CD14-positive monocyte (primary cell): Measurements from ENCODE around the gene CTDSPL. TPM values are rescaled to one million over a fixed set of nuclear protein-coding genes. Genes with fewer than 3 reads are reported as not detected.

ENCODE experiments used
- DNase-seq, 3 donors: peaks; one replicate each; pipeline ENCODE4 v3.0.0-alpha.2; 2011 to 2022
- H2AFZ ChIP-seq: 2 replicates; pipeline ENCODE4 v1.6.0; 2012; ENCODE audit warnings: mild to moderate bottlenecking, low read depth, low read length, inconsistent platforms; ENCODE audit not compliant: insufficient read depth, poor library complexity, severe bottlenecking
- H3K27ac ChIP-seq, 2 donors: 1 replicate in 1 of 2; 2 replicates in 1 of 2; pipeline ENCODE4 v1.5.1; 2012 to 2013; ENCODE audit warnings: low read length in 2 of 2, control low read depth in 1 of 2, inconsistent platforms in 1 of 2, low read depth in 1 of 2, mild to moderate bottlenecking in 1 of 2
- H3K27me3 ChIP-seq, 2 donors: one replicate each; pipeline versions ENCODE4 v1.6.0 to v1.6.1; 2011 to 2013; ENCODE audit warnings: low read length in 2 of 2; ENCODE audit not compliant: control insufficient read depth in 2 of 2, insufficient read depth in 2 of 2
- H3K36me3 ChIP-seq, 2 donors: replicated peaks in 1 of 2; 1 replicate in 1 of 2; 2 replicates in 1 of 2; pipeline versions ENCODE4 v1.5.1 to v1.6.1; 2012 to 2013; ENCODE audit warnings: low read length in 2 of 2, control low read depth in 1 of 2, inconsistent platforms in 1 of 2, mild to moderate bottlenecking in 1 of 2; ENCODE audit not compliant: insufficient read depth in 2 of 2, control insufficient read depth in 1 of 2
- H3K4me1 ChIP-seq, 2 donors: 1 replicate in 1 of 2; 2 replicates in 1 of 2; pipeline versions ENCODE4 v1.5.1 to v1.6.1; 2012 to 2013; ENCODE audit warnings: low read length in 2 of 2, control low read depth in 1 of 2, inconsistent platforms in 1 of 2, mild to moderate bottlenecking in 1 of 2, moderate library complexity in 1 of 2; ENCODE audit not compliant: insufficient read depth in 2 of 2, control insufficient read depth in 1 of 2
- H3K4me2 ChIP-seq: replicated peaks from 2 replicates; pipeline ENCODE3; 2012; ENCODE audit warnings: low read length, moderate library complexity, mild to moderate bottlenecking; ENCODE audit not compliant: poor library complexity, severe bottlenecking; ENCODE audit errors: extremely low read depth
- H3K4me3 ChIP-seq, 3 experiments: fragments of 200-600 bp in 1 of 3; sonication (generic) in 1 of 3; replicated peaks in 1 of 3; 1 replicate in 2 of 3; 2 replicates in 1 of 3; pipeline ENCODE4 v1.5.1; 2011 to 2013; ENCODE audit warnings: low read length in 3 of 3, mild to moderate bottlenecking in 3 of 3, control low read depth in 2 of 3, low read depth in 2 of 3, inconsistent platforms in 1 of 3, moderate library complexity in 1 of 3
- H3K79me2 ChIP-seq: 2 replicates; pipeline ENCODE4 v1.6.0; 2012; ENCODE audit warnings: mild to moderate bottlenecking, control low read depth, inconsistent platforms, low read length, moderate library complexity; ENCODE audit not compliant: insufficient read depth
- H3K9ac ChIP-seq: 2 replicates; pipeline ENCODE4 v1.6.0; 2017; ENCODE audit warnings: low read length, mild to moderate bottlenecking; ENCODE audit not compliant: insufficient read depth, poor library complexity, severe bottlenecking
- H3K9me3 ChIP-seq, 2 donors: replicated peaks in 1 of 2; 1 replicate in 1 of 2; 2 replicates in 1 of 2; pipeline versions ENCODE4 v1.5.1 to v1.6.1; 2012 to 2013; ENCODE audit warnings: low read length in 2 of 2, control low read depth in 1 of 2; ENCODE audit not compliant: control insufficient read depth in 1 of 2, insufficient read depth in 1 of 2
- H4K20me1 ChIP-seq: 2 replicates; pipeline ENCODE4 v1.6.0; 2012; ENCODE audit warnings: mild to moderate bottlenecking, low read length, control low read depth, moderate library complexity; ENCODE audit not compliant: insufficient read depth
- H3K27ac Mint-ChIP-seq, 7 donors: one replicate each; pipeline ENCODE4 v1.8.0; 2020; ENCODE audit warnings: mild to moderate bottlenecking in 7 of 7, mixed read lengths in 7 of 7, moderate library complexity in 6 of 7, inconsistent platforms in 2 of 7
- H3K27me3 Mint-ChIP-seq, 3 donors: one replicate each; pipeline ENCODE4 v1.8.0; 2021 to 2022; ENCODE audit warnings: low read depth in 3 of 3, mild to moderate bottlenecking in 3 of 3, mixed read lengths in 3 of 3, moderate library complexity in 3 of 3, inconsistent platforms in 1 of 3
- H3K36me3 Mint-ChIP-seq, 2 donors: one replicate each; pipeline ENCODE4 v1.8.0; 2020; ENCODE audit warnings: mixed read lengths in 2 of 2, inconsistent platforms in 1 of 2, mild to moderate bottlenecking in 1 of 2
- H3K4me1 Mint-ChIP-seq: one replicate; pipeline ENCODE4 v1.8.0; 2020; ENCODE audit warnings: mild to moderate bottlenecking, mixed read lengths
- H3K4me3 Mint-ChIP-seq, 2 donors: one replicate each; pipeline ENCODE4 v1.8.0; 2020; ENCODE audit warnings: mild to moderate bottlenecking in 2 of 2, mixed read lengths in 2 of 2, moderate library complexity in 1 of 2
- H3K9me3 Mint-ChIP-seq, 7 donors: one replicate each; pipeline ENCODE4 v1.8.0; 2020 to 2022; ENCODE audit warnings: mixed read lengths in 7 of 7, mild to moderate bottlenecking in 6 of 7, moderate library complexity in 6 of 7, inconsistent platforms in 2 of 7
- CTCF ChIP-seq: fragments of 200-600 bp; IDR thresholded peaks from one replicate; pipeline ENCODE4 v1.8.0; 2022; ENCODE audit warnings: antibody characterized with exemption, mild to moderate bottlenecking
- WGBS: methylation state at CpG from one replicate; pipeline ENCODE4 v1.1.5; 2013; ENCODE audit warnings: missing lambda C conversion rate; ENCODE audit not compliant: insufficient coverage; 5-methylcytosine and 5-hydroxymethylcytosine counted together
- intact Hi-C, 2 donors: fragments of 100-400 bp; cut with micrococcal nuclease; formaldehyde crosslinking; loops; one replicate each; pipeline versions ENCODE4 v1.15.0 to v1.15.1; 2023
- polyA plus RNA-seq, 3 donors: library from polyadenylated mRNA; depleted of rRNA in 1 of 3; unstranded in 2 of 3; stranded (reverse) in 1 of 3; fragments of 300-500 nt in 2 of 3; fragments of >200 nt in 1 of 3; fragmentation: Illumina TruSeq in 2 of 3; gene quantifications; 1 replicate in 2 of 3; 2 replicates in 1 of 3; pipeline ENCODE4 v1.2.3, GENCODE V29; 2012 to 2021

CTDSPL gene
- polyA plus RNA-seq, 3 donors, result 0.15 to 0.69 (median 0.33) TPM

GRCh38 chr3:37935756-37936666 lies 74.3 kb downstream of the CTDSPL start:
- Mint-ChIP-seq H3K4me3 (no peak overlapping the region), H3K36me3 (no peaks in the 10 kb centered on the region), H3K27ac (no peak overlapping the region), H3K27me3 (peaks cover 0 to 1% (median 0%) of the 10 kb centered on the region in 3 donors), H3K4me1 (peaks cover 9% of the 10 kb centered on the region), H3K9me3 (no peaks in the 10 kb centered on the region)
- Histone ChIP-seq H3K27ac (no peak overlapping the region), H3K36me3 (no peaks in the 10 kb centered on the region), H3K4me1 (no peaks in the 10 kb centered on the region), H3K4me2 (no peak overlapping the region), H4K20me1 (no peaks in the 10 kb centered on the region), H3K9ac (no peak overlapping the region), H3K4me3 (no peak overlapping the region), H3K27me3 (no peaks in the 10 kb centered on the region), H2AFZ (no peak overlapping the region), H3K9me3 (no peaks in the 10 kb centered on the region), H3K79me2 (no peaks in the 10 kb centered on the region)
- WGBS, result 82% methylated on average over 5 of the region's 9 CpGs
- DNase-seq, result no peak
- TF ChIP-seq CTCF, result no peak
- intact Hi-C loops, result no loop called here

DNA sequence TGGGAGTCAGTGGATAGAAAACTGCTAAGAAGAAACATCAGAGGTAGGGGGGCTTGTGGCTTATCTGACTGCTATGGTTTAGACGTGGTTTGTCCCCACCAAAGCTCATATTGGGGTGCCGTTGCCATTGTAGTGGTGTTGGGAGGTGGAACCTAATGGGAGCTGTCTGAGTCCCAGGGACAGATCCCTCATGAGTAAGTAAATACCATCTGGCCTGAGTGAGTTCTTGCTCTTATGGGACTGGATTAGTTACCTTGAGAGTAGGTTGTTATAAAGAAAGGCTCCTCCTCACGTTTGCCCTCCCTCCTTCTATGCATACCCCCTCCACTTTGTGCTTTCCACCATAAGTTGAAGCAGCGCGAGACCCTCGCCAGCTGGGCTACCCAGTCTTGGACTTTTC lies 75.5 kb downstream of the CTDSPL start:
- no peak overlapping the region for H3K27ac ChIP-seq
- Mint-ChIP-seq H3K9me3 (no peaks in the 10 kb centered on the region), H3K4me3 (no peak overlapping the region), H3K36me3 (no peaks in the 10 kb centered on the region), H3K4me1 (peaks cover 9% of the 10 kb centered on the region), H3K27me3 (peaks cover 0 to 1% (median 0%) of the 10 kb centered on the region in 3 donors), H3K27ac (no peak overlapping the region)
- no peaks in the 10 kb centered on the region for H3K27me3 ChIP-seq
- no peak overlapping the region for H3K4me2 ChIP-seq
- H3K79me2 ChIP-seq, result no peaks in the 10 kb centered on the region
- no peaks in the 10 kb centered on the region for H3K36me3 ChIP-seq
- no peaks in the 10 kb centered on the region for H4K20me1 ChIP-seq
- no peak overlapping the region for H3K4me3 ChIP-seq
- TF ChIP-seq CTCF, result no peak
- intact Hi-C loops, result no loop called here
- 93% methylated on average over 2 of the region's 6 CpGs for WGBS
- DNase-seq, result no peak
- H3K9ac ChIP-seq, result no peak overlapping the region
- no peaks in the 10 kb centered on the region for H3K9me3 ChIP-seq
- no peaks in the 10 kb centered on the region for H3K4me1 ChIP-seq
- H2AFZ ChIP-seq, result no peak overlapping the region
